Lower leg skin (tissue), 4 donors: ENCODE measurements around the gene UQCRC1. TPM values are rescaled to one million over a fixed set of nuclear protein-coding genes. Genes with fewer than 3 reads are reported as not detected.

Experiments
- DNase-seq, 2 donors: peaks; one replicate each; pipeline ENCODE4 v3.0.0-alpha.2; 2019; ENCODE audit warnings: low spot score in 2 of 2
- H3K4me3 ChIP-seq: fragments of 200-600 bp; sonication (generic); 2 replicates; pipeline ENCODE4 v1.5.1; 2017; ENCODE audit warnings: mild to moderate bottlenecking, low read depth; ENCODE audit not compliant: poor library complexity, severe bottlenecking
- CTCF ChIP-seq, 3 donors: fragments of 450-650 bp; IDR thresholded peaks; one replicate each; pipeline ENCODE4 v1.5.1; 2016; ENCODE audit warnings: antibody characterized with exemption in 3 of 3, mild to moderate bottlenecking in 3 of 3, moderate library complexity in 2 of 3
- POLR2A ChIP-seq, 2 donors: fragments of 450-650 bp; IDR thresholded peaks; one replicate each; pipeline ENCODE4 v1.6.1; 2016 to 2017; ENCODE audit warnings: antibody characterized with exemption in 2 of 2, mild to moderate bottlenecking in 1 of 2, moderate library complexity in 1 of 2
- WGBS, 2 donors: methylation state at CpG; one replicate each; pipeline ENCODE4 v1.1.5; 2018; 5-methylcytosine and 5-hydroxymethylcytosine counted together
- intact Hi-C: fragments of 100-400 bp; cut with DNase I; formaldehyde crosslinking; loops from one replicate; pipeline ENCODE4 v1.15.0; 2023; ENCODE audit warnings: low total_unique reads
- total RNA-seq, 4 donors: library from RNA; depleted of rRNA; stranded (reverse); fragments of >200 nt; gene quantifications; one replicate each; pipeline ENCODE4 v1.1.0, GENCODE V29; 2016

UQCRC1 gene
- total RNA-seq, 4 donors from 2014 or later, result 240 to 373 (median 334) TPM

- 92 to 95% methylated on average over 19 of the region's 19 CpGs for WGBS, 2 donors
Measured at GRCh38 chr3:48600711-48601621, 8.5 kb downstream of the UQCRC1 start.

GRCh38 chr3:48599509-48600285 is 9.7 kb downstream of the UQCRC1 start:
- H3K4me3 ChIP-seq, result no peak overlapping the region
- TF ChIP-seq POLR2A (IDR thresholded peaks at IDR 0.05) (no peak), CTCF (IDR thresholded peaks at IDR 0.05) (no peak)
- 74 to 82% methylated on average over 12 of the region's 12 CpGs for WGBS, 2 donors
- intact Hi-C loops, result no loop called here
- peak in 1 of 2 donors; percentile 84 for DNase-seq

More at GRCh38 chr3:48600711-48601621, 8.5 kb downstream of the UQCRC1 start:
- no peak overlapping the region for H3K4me3 ChIP-seq
- intact Hi-C loops, result no loop called here
- TF ChIP-seq CTCF (IDR thresholded peaks at IDR 0.05) (no peak), POLR2A (IDR thresholded peaks at IDR 0.05) (no peak)
- DNase-seq, result peak in 1 of 2 donors; percentile 78

- DNase-seq, result peak; percentile 90 to 94
- WGBS, 2 donors, result 13 to 28% methylated on average over 11 of the region's 11 CpGs
- H3K4me3 ChIP-seq, result no peak overlapping the region
- no peak for TF ChIP-seq POLR2A (IDR thresholded peaks at IDR 0.05)
- no peak for TF ChIP-seq CTCF (IDR thresholded peaks at IDR 0.05)
- intact Hi-C loops, result no loop called here
Measured at GRCh38 chr3:48599077-48599501, 10.4 kb downstream of the UQCRC1 start.

- TF ChIP-seq CTCF (IDR thresholded peaks at IDR 0.05), result no peak
- no peak for TF ChIP-seq POLR2A (IDR thresholded peaks at IDR 0.05)
- 16 to 23% methylated on average over 5 of the region's 5 CpGs for WGBS, 2 donors
- H3K4me3 ChIP-seq, result no peak overlapping the region
- intact Hi-C loops, result no loop called here
- peak in 1 of 2 donors; percentile 81 for DNase-seq
Measured at GRCh38 chr3:48598323-48599076, 10.9 kb downstream of the UQCRC1 start.

GRCh38 chr3:48597408-48597800 is 12.0 kb downstream of the UQCRC1 start:
- intact Hi-C loops, result no loop called here
- no peak for DNase-seq
- TF ChIP-seq CTCF (IDR thresholded peaks at IDR 0.05) (no peak), POLR2A (IDR thresholded peaks at IDR 0.05) (no peak)
- no peak overlapping the region for H3K4me3 ChIP-seq
- 76% methylated on average over 6 of the region's 6 CpGs for WGBS, 2 donors
